ENCODE results near the gene HSPA8.

The HSPA8 gene

DNA sequence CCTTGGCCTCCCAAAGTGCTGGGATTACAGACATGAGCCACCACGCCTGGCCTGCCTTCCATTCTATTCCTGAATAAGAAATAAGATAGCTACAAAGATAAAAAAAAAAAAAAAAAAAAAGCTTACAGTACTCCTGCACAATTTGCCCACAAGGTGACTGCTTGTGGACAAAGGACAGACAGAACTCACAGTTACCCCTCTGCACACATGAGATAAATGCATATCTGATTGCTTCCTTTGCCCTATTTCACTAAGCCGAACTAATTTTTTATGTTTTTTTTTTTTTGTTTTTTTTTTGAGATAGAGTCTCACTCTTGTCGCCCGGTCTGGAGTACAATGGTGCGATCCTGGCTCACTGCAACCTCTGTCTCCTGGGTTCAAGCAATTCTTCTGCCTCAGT is 23.6 kb upstream of the HSPA8 start:
- DNase-seq (ENCODE audit: low spot score) = no peak
- in situ Hi-C loops (cut with MboI; ENCODE audit: low sequenced_read_pairs, unreplicated experiment) = no loop called here
- no peak for TF ChIP-seq CTCF (IDR thresholded peaks at IDR 0.05; ENCODE audit: borderline replicate concordance, control extremely low read depth, extremely low read depth, insufficient read depth, missing control alignments)

GRCh38 chr11:123084454-123084853 is 22.5 kb upstream of the HSPA8 start:
- TF ChIP-seq CTCF (IDR thresholded peaks at IDR 0.05; ENCODE audit: borderline replicate concordance, control extremely low read depth, extremely low read depth, insufficient read depth, missing control alignments) = no peak
- DNase-seq (ENCODE audit: low spot score) = no peak
- in situ Hi-C loops (cut with MboI; ENCODE audit: low sequenced_read_pairs, unreplicated experiment) = no loop called here

GRCh38 chr11:123083623-123084029 is 21.7 kb upstream of the HSPA8 start:
- DNase-seq (ENCODE audit: low spot score) = no peak
- TF ChIP-seq CTCF (IDR thresholded peaks at IDR 0.05; ENCODE audit: borderline replicate concordance, control extremely low read depth, extremely low read depth, insufficient read depth, missing control alignments) = no peak
- in situ Hi-C loops (cut with MboI; ENCODE audit: low sequenced_read_pairs, unreplicated experiment) = no loop called here

DNA sequence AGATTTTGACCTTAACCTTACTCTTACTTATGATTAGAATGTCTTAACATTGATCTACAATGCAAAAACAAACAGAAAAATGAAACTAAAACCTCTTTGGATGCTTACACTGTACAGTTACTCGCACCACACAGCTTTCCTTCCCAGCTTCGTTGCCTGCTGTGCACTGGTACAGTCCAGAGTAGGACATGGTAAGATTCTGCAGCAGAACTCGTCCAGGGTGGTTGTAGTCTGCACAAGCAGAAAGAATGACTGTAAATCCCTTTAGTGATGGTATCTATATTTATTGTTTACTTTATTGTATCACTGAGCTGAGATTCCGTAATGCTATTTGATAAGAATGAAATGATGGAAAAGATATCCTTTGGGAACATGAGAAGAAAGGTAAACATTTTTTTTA is 21.0 kb upstream of the HSPA8 start:
- no peak for TF ChIP-seq CTCF (IDR thresholded peaks at IDR 0.05; ENCODE audit: borderline replicate concordance, control extremely low read depth, extremely low read depth, insufficient read depth, missing control alignments)

DNA sequence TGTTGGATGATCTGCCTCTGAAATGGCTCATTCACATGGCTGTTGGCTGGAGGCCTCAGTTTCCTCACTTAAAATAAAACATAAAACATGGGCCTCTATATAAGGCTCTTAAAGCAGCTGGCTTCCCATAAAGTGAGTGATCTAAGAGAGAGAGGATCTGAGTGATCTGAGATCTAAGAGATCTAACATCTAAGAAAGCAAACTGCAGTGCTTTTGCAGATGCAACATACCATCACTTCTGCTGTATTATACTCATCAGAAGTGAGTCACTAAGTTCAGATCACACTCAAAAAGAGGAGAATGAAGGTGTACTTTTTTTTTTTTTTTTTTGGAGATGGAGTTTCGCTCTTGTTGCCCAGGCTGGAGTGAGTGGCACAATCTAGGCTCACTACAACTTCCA is 18.1 kb upstream of the HSPA8 start:
- DNase-seq (ENCODE audit: low spot score) = no peak
- in situ Hi-C loops (cut with MboI; ENCODE audit: low sequenced_read_pairs, unreplicated experiment) = no loop called here
- TF ChIP-seq CTCF (IDR thresholded peaks at IDR 0.05; ENCODE audit: borderline replicate concordance, control extremely low read depth, extremely low read depth, insufficient read depth, missing control alignments) = no peak

More for the DNA sequence above, 21.0 kb upstream of the HSPA8 start:
- in situ Hi-C loops (cut with MboI; ENCODE audit: low sequenced_read_pairs, unreplicated experiment) = no loop called here
- DNase-seq (ENCODE audit: low spot score) = no peak

- in situ Hi-C loops (cut with MboI; ENCODE audit: low sequenced_read_pairs, unreplicated experiment) = no loop called here
- TF ChIP-seq CTCF (IDR thresholded peaks at IDR 0.05; ENCODE audit: borderline replicate concordance, control extremely low read depth, extremely low read depth, insufficient read depth, missing control alignments) = no peak
- DNase-seq (ENCODE audit: low spot score) = no peak
Measured at GRCh38 chr11:123076484-123076883, 14.5 kb upstream of the HSPA8 start.

Measured in GM13976 (cell line).